Activated CD4-positive, alpha-beta T cell treated with anti-CD3 and anti-CD28 coated beads for 36 hours (primary cell): ENCODE measurements around the gene CACNA1D. TPM values are rescaled to one million over a fixed set of nuclear protein-coding genes. Genes with fewer than 3 reads are reported as not detected.

Experiments used
- ATAC-seq: fragments of 200-7000 bp; cut with Tn5 transposase; one replicate; pipeline ENCODE4 v1.10.0; 2021; ENCODE audit warnings: mild to moderate bottlenecking, moderate library complexity
- CTCF ChIA-PET: fragments of 350-600 bp; sonication (Branson Sonifier 250); formaldehyde crosslinking; loops from one replicate; lab custom pipeline; 2021; ENCODE audit warnings: antibody characterized with exemption; lab: Charles Lee
- POLR2A ChIA-PET: fragments of 350-600 bp; sonication (Branson Sonifier 250); formaldehyde crosslinking; loops from one replicate; lab custom pipeline; 2021; ENCODE audit warnings: antibody characterized with exemption, inconsistent platforms; lab: Charles Lee
- DNase-seq: peaks from one replicate; pipeline ENCODE4 v3.0.0-alpha.2; 2020
- H3K27ac Mint-ChIP-seq: one replicate; pipeline ENCODE4 v1.8.0; 2021; ENCODE audit warnings: mixed read lengths
- H3K27me3 Mint-ChIP-seq: one replicate; pipeline ENCODE4 v1.8.0; 2021; ENCODE audit warnings: mixed read lengths
- H3K36me3 Mint-ChIP-seq: one replicate; pipeline ENCODE4 v1.8.0; 2021; ENCODE audit warnings: low read depth, mixed read lengths
- H3K4me1 Mint-ChIP-seq: one replicate; pipeline ENCODE4 v1.8.0; 2021; ENCODE audit warnings: mixed read lengths
- H3K4me3 Mint-ChIP-seq: one replicate; pipeline ENCODE4 v1.8.0; 2021; ENCODE audit warnings: mild to moderate bottlenecking, moderate library complexity, mixed read lengths
- H3K9me3 Mint-ChIP-seq: one replicate; pipeline ENCODE4 v1.8.0; 2021; ENCODE audit warnings: low read depth, mixed read lengths
- intact Hi-C, 2 experiments: fragments of 100-400 bp; cut with DNase I in 1 of 2; cut with micrococcal nuclease in 1 of 2; formaldehyde crosslinking; loops; one replicate each; pipeline versions ENCODE4 v1.14.2 to v1.15.1; 2022 to 2024; cut with DNase I, micrococcal nuclease
- total RNA-seq, 2 experiments: library from RNA; stranded (reverse); gene quantifications; one replicate each; pipeline ENCODE4 v1.2.3, GENCODE V29; 2021

Gene CACNA1D
- total RNA-seq, 2 experiments from 2014 or later, result 0.21 to 0.33 TPM

DNA sequence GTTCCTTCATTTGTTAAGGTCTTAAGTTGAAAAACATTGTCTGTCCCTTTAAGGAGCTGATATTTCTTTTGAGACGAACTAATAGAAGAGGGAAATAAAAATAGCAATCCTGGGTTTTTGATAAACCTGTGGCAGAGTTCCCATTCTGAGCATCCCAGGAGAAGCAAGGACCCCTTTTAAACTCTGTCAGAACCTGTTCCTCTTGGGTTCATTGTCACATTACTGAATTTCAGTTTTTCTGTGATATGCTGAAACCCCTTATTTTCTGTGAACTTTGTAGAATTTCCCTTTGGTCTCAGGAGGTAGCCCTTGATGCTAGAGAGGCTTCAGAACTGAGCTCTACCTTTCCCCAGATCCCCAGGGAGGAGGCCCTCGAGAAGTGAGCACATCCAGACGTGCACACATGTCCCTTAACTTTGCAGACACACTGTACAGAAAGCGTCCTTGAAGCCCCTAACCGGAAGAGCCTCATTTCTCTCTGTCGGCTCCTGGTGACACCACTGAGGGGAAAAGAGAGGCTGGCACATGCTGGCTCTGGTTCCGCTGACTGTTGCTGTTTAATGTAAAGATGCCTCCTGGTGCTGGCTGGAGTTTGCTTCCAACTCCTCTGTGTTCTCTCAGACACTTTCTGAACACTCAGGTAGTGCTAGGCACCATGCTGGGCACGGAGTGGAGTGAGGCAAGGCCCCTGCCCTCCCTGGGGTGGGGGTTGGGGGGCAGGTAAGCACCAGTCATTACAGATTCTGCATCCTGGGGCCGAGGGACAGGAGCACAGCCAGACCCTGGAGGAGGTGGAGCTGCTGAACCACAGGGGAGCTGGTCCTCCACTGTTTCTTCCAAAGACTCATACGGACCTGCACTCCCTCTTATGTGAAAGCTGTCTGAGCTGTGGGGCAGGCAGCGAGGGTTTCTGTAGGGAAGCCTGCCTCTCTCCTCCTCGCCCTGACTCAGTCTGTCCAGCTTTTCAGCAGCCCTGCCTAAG, 274.4 kb downstream of the CACNA1D start:
- no peaks in the 10 kb centered on the region for H3K9me3 Mint-ChIP-seq
- POLR2A ChIA-PET, result no interaction called here
- CTCF ChIA-PET, result no interaction called here
- ATAC-seq (no peak), DNase-seq (no peak)
- intact Hi-C loops, result no loop called here
- peaks cover 3% of the 10 kb centered on the region for H3K27me3 Mint-ChIP-seq
- no peak overlapping the region for H3K27ac Mint-ChIP-seq
- H3K4me3 Mint-ChIP-seq, result no peak overlapping the region
- no peaks in the 10 kb centered on the region for H3K36me3 Mint-ChIP-seq
- H3K4me1 Mint-ChIP-seq, result no peaks in the 10 kb centered on the region

DNA sequence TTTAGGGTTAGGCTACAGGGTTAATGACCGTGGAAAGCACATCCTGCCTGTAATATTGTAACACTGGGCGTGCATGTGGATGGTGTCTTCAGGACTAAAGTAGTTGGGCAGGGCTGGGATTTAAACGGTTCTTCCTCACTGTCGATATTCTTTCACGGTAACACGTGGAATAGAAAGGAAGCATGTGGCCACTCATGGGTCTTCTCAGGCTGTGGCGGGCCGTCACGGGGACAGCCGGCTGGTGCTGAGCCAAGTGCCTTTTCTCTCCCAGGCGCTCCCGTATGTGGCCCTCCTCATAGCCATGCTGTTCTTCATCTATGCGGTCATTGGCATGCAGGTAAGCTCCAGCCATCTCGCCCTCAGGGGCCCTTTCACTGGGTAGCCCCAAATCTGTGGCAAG, 278.2 kb downstream of the CACNA1D start:
- Mint-ChIP-seq H3K27me3 (peaks cover 5% of the 10 kb centered on the region), H3K27ac (no peak overlapping the region), H3K36me3 (no peaks in the 10 kb centered on the region), H3K4me1 (no peaks in the 10 kb centered on the region), H3K4me3 (no peak overlapping the region), H3K9me3 (no peaks in the 10 kb centered on the region)
- ATAC-seq, result no peak
- ChIA-PET CTCF (no interaction called here), POLR2A (no interaction called here)
- intact Hi-C loops, result no loop called here
- no peak for DNase-seq

GRCh38 chr3:53773021-53773436, 278.6 kb downstream of the CACNA1D start:
- POLR2A ChIA-PET, result no interaction called here

GRCh38 chr3:53773611-53774368, 279.4 kb downstream of the CACNA1D start:
- Mint-ChIP-seq H3K4me3 (no peak overlapping the region), H3K36me3 (no peaks in the 10 kb centered on the region), H3K27ac (no peak overlapping the region), H3K9me3 (no peaks in the 10 kb centered on the region), H3K27me3 (peaks cover 5% of the 10 kb centered on the region), H3K4me1 (no peaks in the 10 kb centered on the region)
- DNase-seq, result no peak
- CTCF ChIA-PET, result no interaction called here
- no peak for ATAC-seq
- POLR2A ChIA-PET, result no interaction called here
- intact Hi-C loops, result no loop called here

More at GRCh38 chr3:53773021-53773436, 278.6 kb downstream of the CACNA1D start:
- no peak overlapping the region for H3K4me3 Mint-ChIP-seq
- CTCF ChIA-PET, result no interaction called here
- no peak for DNase-seq
- no peak for ATAC-seq
- H3K36me3 Mint-ChIP-seq, result no peaks in the 10 kb centered on the region
- no peak overlapping the region for H3K27ac Mint-ChIP-seq
- no peaks in the 10 kb centered on the region for H3K9me3 Mint-ChIP-seq
- no peaks in the 10 kb centered on the region for H3K4me1 Mint-ChIP-seq
- intact Hi-C loops, result no loop called here
- peaks cover 5% of the 10 kb centered on the region for H3K27me3 Mint-ChIP-seq

DNA sequence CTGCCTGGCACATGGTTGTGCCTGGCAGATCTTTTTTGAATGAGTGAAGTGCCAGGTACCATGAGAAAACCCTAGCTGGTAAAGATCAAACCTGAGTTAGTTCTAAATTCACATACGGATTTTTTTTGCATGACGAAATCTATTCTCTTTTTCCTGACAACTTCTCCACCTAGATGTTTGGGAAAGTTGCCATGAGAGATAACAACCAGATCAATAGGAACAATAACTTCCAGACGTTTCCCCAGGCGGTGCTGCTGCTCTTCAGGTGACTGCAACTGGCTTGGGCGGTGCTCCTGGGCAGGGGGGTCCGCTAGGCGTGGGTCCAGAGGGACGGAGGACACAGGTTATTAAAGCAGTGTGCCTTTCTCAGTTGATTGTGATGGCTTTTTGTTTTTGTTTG, 280.0 kb downstream of the CACNA1D start:
- peaks cover 5% of the 10 kb centered on the region for H3K27me3 Mint-ChIP-seq
- no peak overlapping the region for H3K27ac Mint-ChIP-seq
- ChIA-PET CTCF (interaction anchor here (0.6 kb wide), 1 partner anchor 452 kb away, joined by 4 read pairs; no protein-coding TSS in a partner anchor), POLR2A (no interaction called here)
- ATAC-seq, result no peak
- DNase-seq, result no peak
- H3K4me3 Mint-ChIP-seq, result no peak overlapping the region
- no peaks in the 10 kb centered on the region for H3K4me1 Mint-ChIP-seq
- intact Hi-C loops, result no loop called here
- H3K9me3 Mint-ChIP-seq, result no peaks in the 10 kb centered on the region
- no peaks in the 10 kb centered on the region for H3K36me3 Mint-ChIP-seq

DNA sequence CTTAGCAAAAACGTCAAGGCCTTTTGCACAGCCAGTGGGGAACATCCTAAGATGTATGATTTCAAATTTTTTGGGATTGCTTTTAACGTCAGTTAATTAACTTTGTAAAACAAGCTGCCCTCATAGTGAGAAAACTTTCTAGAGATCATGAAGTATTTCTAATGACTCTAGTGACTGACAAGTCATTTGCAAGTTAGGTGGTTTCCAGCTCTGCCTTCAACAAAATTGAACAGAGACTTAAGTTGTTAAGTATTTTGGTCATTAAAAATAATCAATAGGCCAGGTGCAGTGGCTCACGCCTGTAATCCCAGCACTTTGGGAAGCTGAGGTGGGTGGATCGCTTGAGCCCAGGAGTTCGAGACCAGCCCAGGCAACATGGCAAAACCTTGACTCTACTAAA, 280.6 kb downstream of the CACNA1D start:
- Mint-ChIP-seq H3K27ac (no peak overlapping the region), H3K36me3 (no peaks in the 10 kb centered on the region), H3K4me3 (no peak overlapping the region), H3K9me3 (no peaks in the 10 kb centered on the region), H3K4me1 (no peaks in the 10 kb centered on the region), H3K27me3 (peaks cover 3% of the 10 kb centered on the region)
- ATAC-seq (no peak), DNase-seq (no peak)
- intact Hi-C loops, result no loop called here
- POLR2A ChIA-PET, result no interaction called here
- CTCF ChIA-PET, result interaction anchor here (0.6 kb wide), 1 partner anchor 452 kb away, joined by 4 read pairs; no protein-coding TSS in a partner anchor

GRCh38 chr3:53775834-53776251, 281.4 kb downstream of the CACNA1D start:
- intact Hi-C loops, result no loop called here
- no peaks in the 10 kb centered on the region for H3K4me1 Mint-ChIP-seq
- DNase-seq (no peak), ATAC-seq (no peak)
- H3K27ac Mint-ChIP-seq, result no peak overlapping the region
- POLR2A ChIA-PET, result no interaction called here
- H3K4me3 Mint-ChIP-seq, result no peak overlapping the region
- no peaks in the 10 kb centered on the region for H3K9me3 Mint-ChIP-seq
- no peaks in the 10 kb centered on the region for H3K36me3 Mint-ChIP-seq
- peaks cover 2% of the 10 kb centered on the region for H3K27me3 Mint-ChIP-seq
- CTCF ChIA-PET, result no interaction called here

- DNase-seq (no peak), ATAC-seq (no peak)
- Mint-ChIP-seq H3K4me3 (no peak overlapping the region), H3K9me3 (no peaks in the 10 kb centered on the region), H3K4me1 (no peaks in the 10 kb centered on the region), H3K27me3 (peaks cover 2% of the 10 kb centered on the region), H3K27ac (no peak overlapping the region), H3K36me3 (no peaks in the 10 kb centered on the region)
- POLR2A ChIA-PET, result no interaction called here
- CTCF ChIA-PET, result no interaction called here
- intact Hi-C loops, result no loop called here
These were observed 282.2 kb downstream of the CACNA1D start for GRCh38 chr3:53776494-53777101.

DNA sequence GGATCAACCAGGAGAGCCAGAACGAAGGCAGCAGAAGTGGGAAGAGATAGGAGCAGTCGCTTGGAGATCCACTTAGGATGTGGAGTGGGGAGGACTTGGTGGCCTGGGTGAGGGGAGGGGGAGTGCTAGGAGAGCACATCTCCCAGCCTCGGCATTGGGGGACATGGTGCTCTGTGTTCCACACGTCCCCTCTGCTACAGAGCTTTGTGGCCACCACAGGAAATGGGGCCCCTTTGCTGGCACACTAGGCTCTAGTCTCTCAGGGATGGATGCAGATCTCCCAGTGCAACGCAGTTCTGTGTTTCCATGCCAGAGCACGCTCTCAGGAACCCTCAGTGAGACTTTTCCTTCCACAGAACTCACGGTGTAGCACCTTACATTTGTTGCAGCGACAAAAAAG, 283.1 kb downstream of the CACNA1D start:
- Mint-ChIP-seq H3K9me3 (no peaks in the 10 kb centered on the region), H3K4me1 (no peaks in the 10 kb centered on the region), H3K27ac (no peak overlapping the region), H3K27me3 (peaks cover 2% of the 10 kb centered on the region), H3K36me3 (no peaks in the 10 kb centered on the region), H3K4me3 (no peak overlapping the region)
- intact Hi-C loops, result no loop called here
- ChIA-PET CTCF (interaction anchor here (0.7 kb wide), 1 partner anchor 67 kb away, joined by 3 read pairs; no protein-coding TSS in a partner anchor), POLR2A (no interaction called here)
- no peak for ATAC-seq
- DNase-seq, result no peak

DNA sequence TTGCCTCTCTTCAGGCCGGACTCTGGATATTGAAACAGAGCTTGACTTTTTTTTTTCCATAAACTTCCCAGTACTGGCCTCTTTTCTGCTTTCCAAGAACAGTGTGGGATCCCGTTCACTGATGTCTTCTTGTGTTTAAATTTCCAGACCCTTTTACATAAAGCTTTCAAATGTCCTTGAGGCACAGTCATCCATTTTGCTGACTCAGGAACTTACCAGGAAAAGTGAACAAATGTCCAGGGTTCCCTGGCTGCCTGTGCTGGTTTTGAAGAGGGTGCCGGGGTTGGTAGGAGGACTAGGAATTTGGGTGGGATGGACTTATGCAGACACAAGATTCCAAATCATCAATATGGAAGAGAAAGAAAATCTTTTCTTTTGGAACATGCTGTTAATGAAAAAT, 283.7 kb downstream of the CACNA1D start:
- CTCF ChIA-PET, result interaction anchor here (0.6 to 0.7 kb wide), 2 partner anchors 27 to 68 kb away, joined by 3 read pairs; no protein-coding TSS in a partner anchor
- Mint-ChIP-seq H3K4me3 (no peak overlapping the region), H3K9me3 (no peaks in the 10 kb centered on the region), H3K4me1 (no peaks in the 10 kb centered on the region), H3K36me3 (no peaks in the 10 kb centered on the region), H3K27me3 (peaks cover 2% of the 10 kb centered on the region), H3K27ac (no peak overlapping the region)
- intact Hi-C loops, result no loop called here
- no peak for ATAC-seq
- POLR2A ChIA-PET, result no interaction called here
- DNase-seq, result no peak

DNA sequence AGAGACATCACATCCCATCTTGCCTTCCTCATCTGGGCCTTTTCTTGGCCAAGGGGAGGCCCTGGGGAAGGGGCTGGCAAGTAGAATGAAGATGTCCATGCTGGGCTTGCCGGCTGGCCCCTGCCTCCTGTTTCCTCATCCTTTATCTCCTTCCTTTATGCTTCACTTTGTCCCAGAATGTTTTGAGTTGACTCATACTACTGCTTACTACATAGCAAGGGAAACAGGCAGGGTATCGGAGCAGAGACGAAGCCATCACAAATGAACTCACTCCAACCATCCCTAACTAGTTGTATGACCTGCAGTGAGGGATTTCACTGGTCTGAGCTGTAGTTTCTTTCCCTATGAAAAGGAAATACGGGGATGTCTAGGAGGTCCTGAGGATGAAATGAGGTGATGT, 285.8 kb downstream of the CACNA1D start:
- H3K27me3 Mint-ChIP-seq, result no peaks in the 10 kb centered on the region
- H3K27ac Mint-ChIP-seq, result no peak overlapping the region
- no peaks in the 10 kb centered on the region for H3K36me3 Mint-ChIP-seq
- POLR2A ChIA-PET, result no interaction called here
- no peaks in the 10 kb centered on the region for H3K4me1 Mint-ChIP-seq
- CTCF ChIA-PET, result interaction anchor here (0.6 kb wide), 2 partner anchors 158 to 1757 kb away, joined by 3 to 4 read pairs; no protein-coding TSS in a partner anchor
- ATAC-seq (no peak), DNase-seq (no peak)
- no peak overlapping the region for H3K4me3 Mint-ChIP-seq
- no peaks in the 10 kb centered on the region for H3K9me3 Mint-ChIP-seq
- intact Hi-C loops, result no loop called here
